T47D (cell line): ENCODE results near the gene PRKN.
A peak's percentile ranks its signal among the peaks of the same experiment; 100 is the strongest.

Experiments used
- DNase-seq, 2 experiments: peaks; one replicate each; pipeline versions ENCODE4 v3.0.0 to v3.0.0-alpha.2; 2011 to 2012; ENCODE audit warnings: low read depth in 1 of 2, low spot score in 1 of 2
- JUND ChIP-seq: IDR thresholded peaks from 2 replicates; pipeline ENCODE4 v1.6.1; 2012; ENCODE audit warnings: low read depth
- in situ Hi-C: cut with HindIII; loops from 2 replicates; pipeline ENCODE4 v1.10.0; 2016; ENCODE audit warnings: low sequenced_read_pairs, low pct_unique_long_range_greater_than_20kb

Gene PRKN

DNA sequence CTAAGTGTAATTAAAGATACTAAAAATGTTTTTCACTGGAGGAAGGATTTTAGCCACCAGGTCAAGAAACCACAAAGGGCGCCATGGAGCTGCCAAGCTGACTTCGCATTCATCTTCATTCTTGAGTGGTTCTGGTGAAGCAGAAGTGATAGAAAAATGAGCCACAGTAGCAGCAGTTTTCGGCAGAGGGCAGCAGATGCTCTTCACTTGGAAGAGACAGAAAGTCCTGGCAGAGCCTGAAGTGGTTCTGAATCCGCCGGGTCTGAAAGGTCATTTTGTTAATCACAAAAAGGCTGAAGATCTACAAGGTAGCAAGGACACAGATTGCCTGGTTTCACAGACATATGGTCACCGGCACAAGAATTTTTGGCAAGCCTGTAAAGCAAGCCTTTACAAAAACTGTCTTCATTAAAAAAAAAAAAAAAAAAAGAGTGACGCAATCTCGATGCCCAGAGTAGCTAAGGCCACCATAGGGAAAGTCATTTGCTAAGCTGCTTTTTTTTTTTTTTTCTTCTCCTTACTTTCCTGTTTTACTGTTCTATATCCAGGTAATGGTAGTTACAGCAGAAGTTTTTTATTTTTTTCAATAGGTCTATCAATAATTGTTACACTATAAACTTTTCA, 1108.6 kb downstream of the PRKN start:
- no peak for TF ChIP-seq JUND
- peak; percentile 7 to 65 for DNase-seq
- in situ Hi-C loops = no loop called here

DNA sequence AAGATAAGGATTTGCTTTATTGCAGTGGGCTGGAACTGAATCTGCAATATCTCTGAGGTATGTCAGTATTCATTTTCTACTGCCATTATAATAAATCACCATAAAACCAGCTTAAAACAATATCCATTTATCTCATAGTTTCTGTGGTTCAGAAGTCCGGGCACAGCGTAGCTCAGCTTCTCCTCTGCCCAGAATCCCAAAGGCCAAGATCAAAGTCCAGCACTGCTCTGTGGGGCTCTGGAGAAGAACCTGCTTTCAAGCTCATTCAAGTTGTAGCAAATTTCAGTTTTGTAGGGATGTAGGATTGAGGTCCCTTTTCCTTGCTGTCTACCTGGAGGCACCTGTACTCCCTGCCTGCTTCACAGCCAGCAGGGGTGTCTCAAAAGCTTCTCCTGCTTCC, 1113.9 kb downstream of the PRKN start:
- in situ Hi-C loops = no loop called here
- no peak for TF ChIP-seq JUND
- DNase-seq = no peak

DNA sequence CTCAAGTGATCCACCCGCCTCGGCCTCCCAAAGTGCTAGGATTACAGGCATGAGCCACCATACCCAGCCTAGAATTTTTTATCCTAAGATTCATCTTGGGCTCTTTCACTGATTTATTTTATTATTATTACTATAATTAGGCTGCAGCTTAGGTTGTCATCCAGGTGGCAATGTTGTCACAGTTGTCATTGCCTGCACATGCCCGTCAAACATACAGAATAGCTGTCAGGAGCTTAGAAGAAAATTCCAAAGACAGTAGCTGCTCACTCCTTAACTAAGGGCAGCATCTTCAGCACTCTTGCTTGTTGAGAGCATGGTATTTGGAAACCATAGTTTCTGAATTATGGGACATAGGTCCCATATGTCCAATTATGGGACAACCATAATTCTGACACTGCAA, 1118.8 kb downstream of the PRKN start:
- DNase-seq = no peak
- in situ Hi-C loops = no loop called here
- no peak for TF ChIP-seq JUND

DNA sequence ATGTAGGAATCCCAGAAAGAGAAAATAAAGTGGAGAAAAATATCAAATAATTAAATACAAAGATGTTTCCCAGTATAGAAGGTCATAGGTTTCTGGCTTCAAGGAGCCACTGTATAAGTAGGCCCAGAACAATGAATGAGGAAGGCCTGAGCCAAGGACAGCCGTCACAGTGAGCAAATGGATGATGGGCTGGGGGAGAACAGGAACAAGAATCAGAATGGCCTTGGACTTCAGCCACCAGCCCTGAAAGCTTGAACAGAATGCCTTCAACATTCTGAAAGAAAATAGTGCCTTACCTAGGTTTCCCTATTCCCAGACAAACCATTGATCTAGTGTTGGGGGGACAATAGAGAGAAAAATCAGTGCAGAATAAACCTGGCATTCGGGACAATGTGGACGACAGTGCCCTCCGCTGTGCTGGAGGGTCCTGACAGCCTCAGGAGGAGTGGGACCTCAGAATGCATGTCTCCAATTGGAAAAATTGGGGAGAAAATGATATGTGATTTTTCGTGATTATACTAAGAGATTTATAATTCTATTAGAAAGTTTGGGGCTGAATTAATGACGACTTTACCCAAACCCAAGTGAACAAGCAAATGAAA, 1119.8 kb downstream of the PRKN start:
- DNase-seq = no peak
- no peak for TF ChIP-seq JUND
- in situ Hi-C loops = no loop called here

DNA sequence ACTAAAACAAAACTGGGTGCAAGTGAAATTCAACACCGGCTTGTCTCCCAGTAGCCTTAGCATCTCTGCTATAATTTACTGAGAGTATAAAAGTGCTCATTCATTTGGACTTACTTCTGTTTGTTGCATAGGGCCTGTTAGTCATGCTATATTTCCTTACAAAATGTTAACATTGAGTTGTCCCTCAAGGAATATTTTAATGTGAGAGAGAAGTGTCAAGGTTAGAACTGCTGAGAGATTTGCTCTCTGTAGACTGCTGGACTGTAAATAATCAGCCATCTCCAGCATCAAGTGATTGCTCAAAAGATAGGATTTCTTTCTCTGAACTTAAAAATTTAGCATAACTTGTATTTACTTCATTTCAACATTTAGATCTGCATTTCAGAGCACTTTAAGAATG, 1125.2 kb downstream of the PRKN start:
- TF ChIP-seq JUND = no peak
- in situ Hi-C loops = no loop called here
- DNase-seq = no peak

DNA sequence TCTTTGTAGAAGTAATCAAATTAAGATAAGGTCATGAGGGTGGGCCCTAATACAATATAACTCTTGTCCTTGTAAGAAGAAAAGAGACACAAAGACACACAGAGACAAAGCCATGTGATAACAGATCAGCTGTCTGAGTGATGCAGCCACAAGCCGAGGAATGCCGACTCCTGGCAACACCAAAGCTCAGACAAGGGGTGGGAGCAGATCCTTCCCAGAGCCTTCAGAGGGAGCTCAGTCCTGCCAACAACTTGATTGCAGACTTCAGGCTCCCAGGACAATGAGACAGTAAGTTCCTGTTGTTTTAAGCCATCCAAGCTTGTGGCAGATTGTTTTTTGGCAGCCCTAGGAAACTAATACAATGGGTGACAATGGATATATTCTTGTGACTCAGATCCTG, 1128.7 kb downstream of the PRKN start:
- in situ Hi-C loops = no loop called here
- DNase-seq = no peak

DNA sequence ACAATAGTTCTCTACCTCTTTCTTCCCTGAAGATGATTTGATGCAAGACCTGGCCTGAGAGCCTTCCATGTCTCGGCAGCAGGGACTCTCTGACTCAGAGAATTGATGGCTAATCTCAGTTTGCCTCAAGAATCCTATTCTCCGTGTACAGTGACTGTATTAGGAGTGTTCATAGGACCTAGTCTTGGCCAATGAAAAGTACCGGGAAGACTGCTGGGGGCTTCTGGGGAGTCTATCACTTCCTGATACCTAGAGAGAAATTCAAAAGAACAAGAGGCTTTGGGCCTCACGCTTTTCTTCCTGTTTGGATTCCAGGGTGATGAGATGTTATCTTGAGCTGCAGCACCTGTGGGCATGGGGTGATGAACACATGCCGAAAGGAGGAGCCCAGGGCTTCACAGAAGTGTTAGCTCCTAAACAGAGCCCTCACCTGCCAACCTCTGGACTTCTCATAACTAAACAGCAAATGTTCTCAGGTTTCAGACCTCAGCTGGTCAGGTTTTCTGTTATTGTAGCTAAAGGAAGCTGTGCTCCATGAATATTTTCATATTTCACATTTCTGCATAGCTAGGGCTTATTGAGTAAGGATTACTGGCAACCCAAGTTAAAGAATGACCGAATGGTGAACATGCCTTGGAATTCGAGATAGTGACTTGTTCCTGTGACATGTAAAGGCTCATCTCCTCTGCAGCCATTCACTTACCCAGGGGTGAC, 1130.6 kb downstream of the PRKN start:
- TF ChIP-seq JUND = no peak
- peak in 1 of 2 experiments; percentile 9 for DNase-seq
- in situ Hi-C loops = no loop called here

More for the DNA sequence above, 1128.7 kb downstream of the PRKN start:
- TF ChIP-seq JUND = no peak

DNA sequence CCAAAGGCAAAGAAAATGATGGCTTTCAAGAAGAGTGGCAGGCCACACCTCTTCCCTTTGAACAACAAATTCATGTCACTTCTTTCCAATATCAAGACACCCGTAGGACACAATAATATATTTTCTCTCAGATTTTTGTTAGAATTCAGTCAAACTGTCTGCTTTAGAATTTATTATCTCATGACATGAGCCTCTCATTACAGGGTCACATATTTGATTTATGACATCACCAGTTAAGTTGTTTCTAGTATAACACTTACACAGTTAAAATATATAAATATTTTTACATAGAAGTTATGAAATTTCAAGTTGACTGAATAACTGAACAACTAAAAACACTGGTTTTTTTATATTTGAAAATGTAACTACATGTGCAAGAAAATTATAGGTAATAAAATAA, 1133.2 kb downstream of the PRKN start:
- no peak for TF ChIP-seq JUND
- DNase-seq = no peak
- in situ Hi-C loops = no loop called here

DNA sequence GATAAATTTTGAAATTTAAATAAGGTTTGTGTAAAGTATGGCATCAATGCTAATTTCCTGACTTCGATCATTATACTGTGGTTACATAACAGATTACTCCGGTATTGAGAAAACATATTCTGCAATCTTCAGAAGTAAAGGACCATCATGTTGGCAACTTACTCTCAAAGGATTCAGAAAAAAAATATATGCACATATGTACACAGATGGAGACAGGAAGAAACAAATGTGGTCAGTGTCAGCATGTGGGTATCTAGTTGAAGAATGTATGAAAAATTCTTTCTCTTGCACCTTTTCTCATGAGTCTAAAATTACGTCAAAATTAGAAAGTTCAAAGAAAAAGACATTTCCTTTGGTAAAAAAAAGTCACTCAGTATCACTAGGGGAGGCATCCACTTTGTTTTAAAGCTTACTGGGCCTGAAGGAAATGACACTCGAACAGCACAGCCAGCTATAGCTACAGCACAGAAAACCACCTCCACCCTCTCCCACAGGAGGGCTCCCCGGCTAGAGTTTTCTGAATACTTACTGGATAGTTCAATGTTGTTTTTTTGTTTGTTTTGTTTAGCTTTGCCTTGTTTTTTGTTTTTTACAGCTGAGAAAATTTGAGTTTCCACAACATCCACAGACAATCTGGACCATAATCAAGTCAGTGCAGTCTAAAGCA, 1136.5 kb downstream of the PRKN start:
- no peak for DNase-seq
- no peak for TF ChIP-seq JUND
- in situ Hi-C loops = no loop called here

DNA sequence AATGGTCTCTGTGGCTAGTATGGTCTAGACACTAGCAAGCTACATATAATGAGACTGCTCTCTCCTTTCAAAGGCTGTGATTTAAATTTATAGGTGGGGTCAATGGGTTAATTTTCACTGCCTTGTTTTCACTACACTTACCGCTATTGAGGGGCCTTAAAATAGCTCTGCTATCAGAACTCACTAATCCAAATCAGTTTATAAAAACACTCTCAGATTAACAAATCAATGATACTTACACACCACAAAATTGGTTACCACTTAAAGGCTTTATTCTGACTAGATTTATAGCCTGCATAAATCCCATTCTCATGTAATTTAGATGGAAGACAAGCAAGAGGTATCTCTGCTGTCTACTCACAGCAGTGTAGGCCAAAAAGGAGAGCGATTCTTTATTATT, 1140.7 kb downstream of the PRKN start:
- no peak for TF ChIP-seq JUND
- DNase-seq = no peak
- in situ Hi-C loops = no loop called here

DNA sequence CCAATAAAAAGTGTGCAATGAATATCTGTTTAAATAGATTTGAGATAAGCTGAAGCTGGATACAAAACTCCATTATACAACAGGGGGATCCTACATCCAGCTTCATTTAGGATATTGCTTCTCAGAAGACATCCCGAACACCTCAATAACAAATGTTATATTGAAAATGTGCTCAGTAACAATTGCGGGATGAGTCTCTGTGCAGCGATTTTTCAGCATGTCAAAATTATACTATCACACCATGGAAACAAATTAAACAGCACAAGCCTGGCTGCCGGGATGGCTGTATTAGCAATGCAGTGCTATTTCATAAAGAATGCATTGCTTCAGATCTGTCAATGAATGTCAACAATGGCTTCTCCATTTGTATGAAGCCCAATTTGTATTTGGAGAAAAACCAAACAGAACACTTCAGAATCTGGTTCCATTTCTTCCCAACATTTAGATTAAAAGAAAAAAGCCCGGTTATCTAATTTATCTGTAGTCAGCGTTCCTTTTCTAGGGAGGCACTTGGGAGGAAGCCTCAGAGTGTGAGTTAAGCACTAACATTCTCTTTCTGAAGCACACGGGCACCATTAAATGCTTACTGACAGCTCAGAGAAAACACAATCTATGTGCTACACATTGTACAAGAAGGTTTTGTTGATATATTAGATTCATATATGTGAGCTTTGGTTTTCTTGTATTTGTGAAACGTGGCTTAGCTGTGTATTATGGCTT, 1142.8 kb downstream of the PRKN start:
- DNase-seq = no peak
- in situ Hi-C loops = no loop called here
- no peak for TF ChIP-seq JUND

DNA sequence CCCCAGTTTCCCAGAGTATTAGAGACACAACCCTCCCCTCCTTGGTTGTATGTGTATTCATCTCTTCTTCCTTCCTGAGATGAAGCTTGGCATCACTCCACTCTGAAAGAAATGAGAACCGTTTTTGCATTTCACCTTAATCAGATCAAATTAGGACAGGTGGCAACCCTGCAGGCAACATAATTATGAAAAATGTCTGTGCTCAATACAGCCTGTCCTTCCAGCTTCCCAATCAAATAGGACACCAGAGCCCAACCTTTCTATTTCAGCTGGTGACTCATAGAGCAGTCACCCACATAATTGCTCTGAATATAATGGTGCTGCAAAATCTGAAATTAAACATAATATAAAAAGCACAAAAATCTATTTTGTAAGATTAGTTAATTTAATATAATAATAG, 1143.5 kb downstream of the PRKN start:
- in situ Hi-C loops = no loop called here
- DNase-seq = no peak
- no peak for TF ChIP-seq JUND
